Upper lobe of right lung (tissue), 1 donor: Measurements from ENCODE around the gene PTPMT1. TPM values are rescaled to one million over a fixed set of nuclear protein-coding genes. Genes with fewer than 3 reads are reported as not detected.

Source experiments
- ATAC-seq: fragments of 200-7000 bp; cut with Tn5 transposase; one replicate; pipeline ENCODE4 v1.9.1; 2020; ENCODE audit warnings: mild to moderate bottlenecking, moderate library complexity
- DNase-seq: peaks from one replicate; pipeline ENCODE4 v3.0.0-alpha.2; 2020
- H3K27ac ChIP-seq: fragments of 200-600 bp; one replicate; pipeline ENCODE4 v1.8.0; 2022
- H3K27me3 ChIP-seq: fragments of 200-600 bp; one replicate; pipeline ENCODE4 v1.8.0; 2022; ENCODE audit warnings: mild to moderate bottlenecking
- H3K36me3 ChIP-seq: fragments of 200-600 bp; one replicate; pipeline ENCODE4 v1.8.0; 2022
- H3K4me1 ChIP-seq: fragments of 200-600 bp; one replicate; pipeline ENCODE4 v1.8.0; 2022
- H3K4me3 ChIP-seq: fragments of 200-600 bp; one replicate; pipeline ENCODE4 v1.8.0; 2022; ENCODE audit warnings: mild to moderate bottlenecking
- H3K9me3 ChIP-seq: fragments of 200-600 bp; one replicate; pipeline ENCODE4 v1.8.0; 2022
- CTCF ChIP-seq: fragments of 200-600 bp; IDR thresholded peaks from one replicate; pipeline ENCODE4 v1.8.0; 2022; ENCODE audit warnings: antibody characterized with exemption
- intact Hi-C: fragments of 100-400 bp; cut with DNase I; formaldehyde crosslinking; loops from one replicate; pipeline ENCODE4 v1.11.0; 2022
- total RNA-seq: library from RNA; stranded (reverse); fragmentation: NEBNext Ultra II Directional; extraction: Animal tissue kit (Norgen Biotek cat#: 25700); gene quantifications from one replicate; pipeline ENCODE4 v1.2.1, GENCODE V29; 2021
- donor health status: DM: no; HTN: yes; CAD: no; lungs with severe emphysema.

The PTPMT1 gene
- total RNA-seq, 1 donor from 2014 or later = 75.6 TPM

GRCh38 chr11:47609675-47610074 lies 44.3 kb downstream of the PTPMT1 start:
- Histone ChIP-seq H3K4me3 (no peak overlapping the region), H3K36me3 (no peaks in the 10 kb centered on the region), H3K27ac (no peak overlapping the region), H3K27me3 (no peaks in the 10 kb centered on the region), H3K4me1 (no peaks in the 10 kb centered on the region), H3K9me3 (no peaks in the 10 kb centered on the region)
- no peak for TF ChIP-seq CTCF
- intact Hi-C loops = no loop called here
- DNase-seq (no peak), ATAC-seq (no peak)

GRCh38 chr11:47611348-47611794 lies 46.0 kb downstream of the PTPMT1 start:
- Histone ChIP-seq H3K4me3 (no peak overlapping the region), H3K4me1 (no peaks in the 10 kb centered on the region), H3K9me3 (no peaks in the 10 kb centered on the region), H3K27ac (no peak overlapping the region), H3K36me3 (no peaks in the 10 kb centered on the region), H3K27me3 (no peaks in the 10 kb centered on the region)
- ATAC-seq = peak; percentile 79
- no peak for TF ChIP-seq CTCF
- no peak for DNase-seq
- intact Hi-C loops = no loop called here

GRCh38 chr11:47615249-47615648 lies 49.9 kb downstream of the PTPMT1 start:
- H3K4me1 ChIP-seq = peaks cover 5% of the 10 kb centered on the region
- H3K4me3 ChIP-seq = no peak overlapping the region
- H3K36me3 ChIP-seq = peaks cover 25% of the 10 kb centered on the region
- H3K27me3 ChIP-seq = no peaks in the 10 kb centered on the region
- no peak for TF ChIP-seq CTCF
- ATAC-seq = no peak
- H3K27ac ChIP-seq = no peak overlapping the region
- no peak for DNase-seq
- H3K9me3 ChIP-seq = no peaks in the 10 kb centered on the region
- intact Hi-C loops = no loop called here

- no peak overlapping the region for H3K27ac ChIP-seq
- H3K9me3 ChIP-seq = no peaks in the 10 kb centered on the region
- ATAC-seq = peak; percentile 72
- DNase-seq = no peak
- H3K27me3 ChIP-seq = no peaks in the 10 kb centered on the region
- H3K4me1 ChIP-seq = peaks cover 5% of the 10 kb centered on the region
- peaks cover 41% of the 10 kb centered on the region for H3K36me3 ChIP-seq
- TF ChIP-seq CTCF = peak; percentile 55
- no peak overlapping the region for H3K4me3 ChIP-seq
- intact Hi-C loops = no loop called here
Observed at GRCh38 chr11:47616726-47617416, 51.5 kb downstream of the PTPMT1 start.

- Histone ChIP-seq H3K4me1 (peaks cover 5% of the 10 kb centered on the region), H3K27ac (no peak overlapping the region), H3K9me3 (no peaks in the 10 kb centered on the region), H3K4me3 (no peak overlapping the region), H3K36me3 (peaks cover 46% of the 10 kb centered on the region), H3K27me3 (no peaks in the 10 kb centered on the region)
- no peak for TF ChIP-seq CTCF
- DNase-seq (no peak), ATAC-seq (no peak)
- intact Hi-C loops = no loop called here
Observed at GRCh38 chr11:47617417-47617809, 52.0 kb downstream of the PTPMT1 start.
